ENCODE data around the gene SETD7. TPM values are rescaled to one million over a fixed set of nuclear protein-coding genes. Genes with fewer than 3 reads are reported as not detected.

The SETD7 gene
- total and polyA plus RNA-seq, 2 donors (not counting 1 experiment from before 2014, with no cell fraction given): 5.1 to 13.0 TPM

DNA sequence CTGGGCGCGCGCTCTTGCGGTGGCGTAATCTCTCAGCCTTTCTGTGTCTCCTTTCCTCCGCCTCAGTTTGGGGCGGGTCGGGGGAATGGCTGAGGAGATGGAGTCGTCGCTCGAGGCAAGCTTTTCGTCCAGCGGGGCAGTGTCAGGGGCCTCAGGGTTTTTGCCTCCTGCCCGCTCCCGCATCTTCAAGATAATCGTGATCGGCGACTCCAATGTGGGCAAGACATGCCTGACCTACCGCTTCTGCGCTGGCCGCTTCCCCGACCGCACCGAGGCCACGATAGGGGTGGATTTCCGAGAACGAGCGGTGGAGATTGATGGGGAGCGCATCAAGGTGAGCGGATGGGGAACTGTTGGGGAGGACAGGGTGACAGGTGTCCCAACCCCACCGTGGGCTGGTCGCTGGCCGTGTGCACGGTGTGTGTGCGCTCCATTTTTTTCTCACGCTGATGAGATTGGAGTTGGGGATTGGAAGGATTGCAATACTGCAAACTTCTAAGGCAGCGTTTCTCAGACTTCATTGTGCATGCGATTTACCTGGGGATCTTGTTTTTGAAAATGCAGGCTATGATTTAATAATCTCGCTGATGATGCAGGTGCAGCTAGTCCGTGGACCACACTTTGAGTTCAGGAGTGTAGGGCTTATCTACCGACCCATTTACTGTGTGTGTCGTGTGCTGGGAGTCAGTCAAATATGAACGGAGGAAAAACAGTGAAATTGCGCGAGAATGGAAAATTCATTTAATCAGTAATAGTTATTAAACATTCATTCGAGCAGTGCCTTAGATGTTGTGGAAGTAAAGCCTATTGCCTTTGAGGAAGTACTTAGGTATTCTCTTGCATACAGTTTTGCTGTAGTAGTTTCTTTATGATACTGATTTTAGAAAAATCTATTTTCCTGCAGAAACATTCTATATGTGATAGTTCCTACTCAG is 101.6 kb downstream of the SETD7 start, which contains the start of gene RAB33B:
Gene RAB33B (plus strand): TSS at position 11 of the 935 bp plus-strand sequence. CDS start 75 bp downstream, at position 86.
- DNase-seq (no peak), ATAC-seq (ENCODE audit: low read depth) (no peak)
- Mint-ChIP-seq H3K27ac (peak within 1 kb of the TSS; percentile 99), H3K27me3 (no peaks in the 10 kb centered on the region), H3K9me3 (ENCODE audit: insufficient read depth) (no peaks in the 10 kb centered on the region), H3K4me1 (peaks cover 59% of the 10 kb centered on the region), H3K4me3 (peak within 1 kb of the TSS; percentile 96)
- Histone ChIP-seq H3K4me2 (replicated peaks; ENCODE audit: low read depth, low read length, poor library complexity, severe bottlenecking) (peak within 1 kb of the TSS; percentile 83), H3K9ac (ENCODE audit: low read length) (peak within 1 kb of the TSS; percentile 93), H3K27ac (ENCODE audit: low read length in 2 of 2) (peak within 1 kb of the TSS; percentile 97 to 98), H3K4me1 (ENCODE audit: control insufficient read depth in 2 of 2, insufficient read depth in 2 of 2, low read length in 2 of 2) (peaks cover 28 to 39% of the 10 kb centered on the region in 2 donors), H3K9me3 (ENCODE audit: control extremely low read depth in 1 of 3, control insufficient read depth in 2 of 3, insufficient read depth in 1 of 3, low read length in 2 of 3) (no peaks in the 10 kb centered on the region), H3K79me2 (ENCODE audit: control insufficient read depth, insufficient read depth, low read length) (peaks cover 61% of the 10 kb centered on the region), H3K36me3 (replicated peaks in 1 of 2; ENCODE audit: control extremely low read depth in 1 of 2, control insufficient read depth in 1 of 2, extremely low read depth in 1 of 2, insufficient read depth in 2 of 2, low read length in 1 of 2) (peaks cover 1 to 3% of the 10 kb centered on the region in 2 experiments), H4K20me1 (ENCODE audit: control insufficient read depth, insufficient read depth, low read length, poor library complexity, severe bottlenecking) (peaks cover 30% of the 10 kb centered on the region), H3K4me3 (ENCODE audit: control extremely low read depth in 1 of 5, extremely low read depth in 1 of 5, insufficient read depth in 1 of 5, low read depth in 2 of 5, low read length in 4 of 5) (peak within 1 kb of the TSS; percentile 64 to 99 (median 93)), H3K27me3 (replicated peaks in 1 of 4; ENCODE audit: control extremely low read depth in 1 of 4, control insufficient read depth in 3 of 4, insufficient read depth in 4 of 4, low read length in 3 of 4) (no peaks in the 10 kb centered on the region), H2AFZ (ENCODE audit: insufficient read depth, low read depth, low read length, poor library complexity, severe bottlenecking) (peak within 1 kb of the TSS; percentile 80)
- TF ChIP-seq, protein P1, sequence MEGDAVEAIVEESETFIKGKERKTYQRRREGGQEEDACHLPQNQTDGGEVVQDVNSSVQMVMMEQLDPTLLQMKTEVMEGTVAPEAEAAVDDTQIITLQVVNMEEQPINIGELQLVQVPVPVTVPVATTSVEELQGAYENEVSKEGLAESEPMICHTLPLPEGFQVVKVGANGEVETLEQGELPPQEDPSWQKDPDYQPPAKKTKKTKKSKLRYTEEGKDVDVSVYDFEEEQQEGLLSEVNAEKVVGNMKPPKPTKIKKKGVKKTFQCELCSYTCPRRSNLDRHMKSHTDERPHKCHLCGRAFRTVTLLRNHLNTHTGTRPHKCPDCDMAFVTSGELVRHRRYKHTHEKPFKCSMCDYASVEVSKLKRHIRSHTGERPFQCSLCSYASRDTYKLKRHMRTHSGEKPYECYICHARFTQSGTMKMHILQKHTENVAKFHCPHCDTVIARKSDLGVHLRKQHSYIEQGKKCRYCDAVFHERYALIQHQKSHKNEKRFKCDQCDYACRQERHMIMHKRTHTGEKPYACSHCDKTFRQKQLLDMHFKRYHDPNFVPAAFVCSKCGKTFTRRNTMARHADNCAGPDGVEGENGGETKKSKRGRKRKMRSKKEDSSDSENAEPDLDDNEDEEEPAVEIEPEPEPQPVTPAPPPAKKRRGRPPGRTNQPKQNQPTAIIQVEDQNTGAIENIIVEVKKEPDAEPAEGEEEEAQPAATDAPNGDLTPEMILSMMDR (IDR thresholded peaks at IDR 0.05): no peak
- no peak for TF ChIP-seq EZH2 (IDR thresholded peaks at IDR 0.05; ENCODE audit: borderline replicate concordance, insufficient read depth, low read depth, low read length, poor library complexity, severe bottlenecking)
- POLR2A ChIA-PET: interaction anchor here (2.3 kb wide), 1 partner anchor 371 kb away, joined by 9 read pairs; no protein-coding TSS in a partner anchor
- intact Hi-C loops (cut with micrococcal nuclease): loop anchor here (5.0 kb wide), 2 partner anchors 918 to 1068 kb away; partner anchors contain the start of genes ELMOD2 and SCOC
- under 1% methylated on average over 40 of the region's 46 CpGs for WGBS (ENCODE audit: insufficient coverage)
- CTCF ChIA-PET: no interaction called here

Measured in B cell (primary cell).